HEK293T (cell line): ENCODE results near the gene NPAS3.

ENCODE experiments used
- ARNT ChIP-seq: fragments of 450-650 bp; IDR thresholded peaks from 2 replicates; pipeline ENCODE4 v1.6.1; 2017; ENCODE audit warnings: mild to moderate bottlenecking
- CTBP1 ChIP-seq: fragments of 450-650 bp; IDR thresholded peaks from 2 replicates; pipeline ENCODE4 v1.6.1; 2016; ENCODE audit warnings: borderline replicate concordance
- FOXA1 ChIP-seq: fragments of 450-650 bp; IDR thresholded peaks from 2 replicates; pipeline ENCODE4 v1.6.1; 2016; ENCODE audit warnings: mild to moderate bottlenecking
- FOXK2 ChIP-seq: fragments of 450-650 bp; IDR thresholded peaks from 2 replicates; pipeline ENCODE4 v1.6.1; 2016; ENCODE audit warnings: mild to moderate bottlenecking
- FOXM1 ChIP-seq: fragments of 450-650 bp; IDR thresholded peaks from 2 replicates; pipeline ENCODE4 v1.6.1; 2017; ENCODE audit warnings: mild to moderate bottlenecking, borderline replicate concordance
- PKNOX1 ChIP-seq: fragments of 450-650 bp; IDR thresholded peaks from 2 replicates; pipeline ENCODE4 v1.6.1; 2016
- SP1 ChIP-seq: fragments of 450-650 bp; IDR thresholded peaks from 2 replicates; pipeline ENCODE4 v1.6.1; 2017
- ZNF384 ChIP-seq: fragments of 450-650 bp; IDR thresholded peaks from 2 replicates; pipeline ENCODE4 v1.6.1; 2016

GRCh38 chr14:33553706-33554278 lies 615.1 kb downstream of the NPAS3 start:
- TF ChIP-seq FOXK2 (no peak), FOXM1 (no peak), SP1 (no peak), ARNT (no peak), CTBP1 (no peak), PKNOX1 (no peak), FOXA1 (no peak), ZNF384 (no peak)
